Endothelial cell of umbilical vein (primary cell): ENCODE data around the gene LCT. TPM values are rescaled to one million over a fixed set of nuclear protein-coding genes. Genes with fewer than 3 reads are reported as not detected.

ENCODE experiments used
- BruUV-seq: library from RNA; stranded (reverse); fragments of 400-500 nt; replicated peaks from 2 replicates; lab custom pipeline; 2021; lab: Mats Ljungman, UMichigan
- CTCF ChIA-PET: fragments of 300-600, 350-600 bp; sonication (Branson Sonifier 250); formaldehyde crosslinking; loops from one replicate; lab custom pipeline; 2021; ENCODE audit warnings: antibody characterized with exemption, inconsistent platforms; lab: Charles Lee
- POLR2A ChIA-PET: fragments of 300-600, 350-600 bp; sonication (Branson Sonifier 250); formaldehyde crosslinking; loops from one replicate; lab custom pipeline; 2021; ENCODE audit warnings: antibody characterized with exemption, inconsistent platforms; lab: Charles Lee
- DNase-seq: peaks from one replicate; pipeline ENCODE4 v3.0.0-alpha.2; 2011; ENCODE audit warnings: low read depth, low spot score
- FAIRE-seq: peaks from 2 replicates; lab custom pipeline; 2011; peaks lifted over from hg19 to GRCh38; lab: Jason Lieb, UNC
- H2AFZ ChIP-seq: 2 replicates; pipeline ENCODE4 v1.6.0; 2012; ENCODE audit warnings: low read depth, low read length, control low read depth, inconsistent platforms
- H3K27ac ChIP-seq: 2 replicates; pipeline ENCODE4 v1.5.1; 2011; ENCODE audit warnings: low read depth, mild to moderate bottlenecking, control low read depth, low read length, moderate library complexity; ENCODE audit not compliant: insufficient read depth
- H3K27me3 ChIP-seq, 2 experiments: 2 replicates each; pipeline versions ENCODE4 v1.6.0 to v1.6.1; 2011; ENCODE audit warnings: low read length in 2 of 2, mixed read lengths in 1 of 2; ENCODE audit not compliant: control insufficient read depth in 2 of 2, insufficient read depth in 2 of 2
- H3K36me3 ChIP-seq, 2 experiments: 2 replicates in 1 of 2; 3 replicates in 1 of 2; pipeline ENCODE4 v1.5.1; 2011; ENCODE audit warnings: low read length in 2 of 2, mild to moderate bottlenecking in 1 of 2, moderate library complexity in 1 of 2; ENCODE audit not compliant: control insufficient read depth in 2 of 2, insufficient read depth in 2 of 2; ENCODE audit errors: extremely low read depth in 1 of 2
- H3K4me1 ChIP-seq: 3 replicates; pipeline ENCODE4 v1.5.1; 2011; ENCODE audit warnings: mild to moderate bottlenecking, low read length; ENCODE audit not compliant: control insufficient read depth, insufficient read depth; ENCODE audit errors: extremely low read depth
- H3K4me2 ChIP-seq: 2 replicates; pipeline ENCODE4 v1.6.1; 2011; ENCODE audit warnings: low read length, control low read depth, mixed read lengths; ENCODE audit not compliant: insufficient read depth
- H3K4me3 ChIP-seq, 3 experiments: fragments of 200-600 bp in 1 of 3; sonication (generic), shearing (Covaris generic) in 1 of 3; replicated peaks in 1 of 3; 2 replicates each; pipeline ENCODE4 v1.5.1; 2011 to 2016; ENCODE audit warnings: control low read depth in 3 of 3, low read length in 3 of 3, mild to moderate bottlenecking in 2 of 3, inconsistent platforms in 1 of 3, low read depth in 1 of 3, moderate library complexity in 1 of 3; ENCODE audit not compliant: insufficient read depth in 1 of 3
- H3K79me2 ChIP-seq: 2 replicates; pipeline ENCODE4 v1.6.0; 2012; ENCODE audit warnings: low read length, inconsistent platforms; ENCODE audit not compliant: control insufficient read depth, insufficient read depth
- H3K9ac ChIP-seq: replicated peaks from 2 replicates; pipeline ENCODE3; 2011; ENCODE audit warnings: low read length, control low read depth; ENCODE audit not compliant: insufficient read depth; ENCODE audit errors: extremely low read depth
- H3K9me1 ChIP-seq: replicated peaks from 3 replicates; pipeline ENCODE4 v1.6.0; 2011; ENCODE audit warnings: mild to moderate bottlenecking, low read length; ENCODE audit not compliant: control insufficient read depth, insufficient read depth; ENCODE audit errors: extremely low read depth
- H3K9me3 ChIP-seq: replicated peaks from 2 replicates; pipeline ENCODE4 v1.5.1; 2012; ENCODE audit warnings: low read length, inconsistent platforms; ENCODE audit not compliant: control insufficient read depth, insufficient read depth
- H4K20me1 ChIP-seq: replicated peaks from 2 replicates; pipeline ENCODE3; 2011; ENCODE audit warnings: mild to moderate bottlenecking, low read length; ENCODE audit not compliant: control insufficient read depth, insufficient read depth; ENCODE audit errors: extremely low read depth
- MYC ChIP-seq: IDR thresholded peaks from one replicate; pipeline ENCODE4 v1.6.1; 2011; ENCODE audit warnings: mild to moderate bottlenecking, low read depth, low read length
- POLR2A ChIP-seq: IDR thresholded peaks from 2 replicates; pipeline ENCODE4 v1.6.1; 2012; ENCODE audit warnings: low read depth, mild to moderate bottlenecking, control low read depth, low read length
- POLR2AphosphoS5 ChIP-seq: IDR thresholded peaks from 2 replicates; pipeline ENCODE4 v1.6.1; 2012; ENCODE audit warnings: low read depth, mild to moderate bottlenecking, control low read depth, low read length, moderate library complexity; ENCODE audit not compliant: insufficient read depth
- dilution Hi-C: fragments of 300-500 bp; cut with MboI; formaldehyde crosslinking; loops from one replicate; pipeline ENCODE4 v1.15.0; 2019; ENCODE audit warnings: low sequenced_read_pairs; ENCODE audit not compliant: extremely low pct_ligation_motif_present
- intact Hi-C: fragments of 100-400 bp; cut with micrococcal nuclease; formaldehyde crosslinking; loops from one replicate; pipeline ENCODE4 v1.10.0; 2022
- polyA plus RNA-seq, 4 experiments: library from polyadenylated mRNA; depleted of rRNA in 3 of 4; stranded (reverse) in 3 of 4; unstranded in 1 of 4; fragments of >200 nt; gene quantifications; 2 replicates each; pipeline versions ENCODE4 v1.2.1 to v1.2.3, GENCODE V29; 2011 to 2012; ENCODE audit warnings: missing spikeins in 1 of 4
- total RNA-seq: library from RNA; stranded (reverse); gene quantifications from 2 replicates; pipeline ENCODE4 v1.2.3, GENCODE V29; 2021

The LCT gene
- total and polyA plus RNA-seq, 2 donors (not counting 3 experiments of a cell fraction or from before 2014, with no cell fraction given), result 0.07 TPM; not detected in 1

- Histone ChIP-seq H3K27me3 (no peaks in the 10 kb centered on the region), H3K4me3 (no peak overlapping the region), H3K9me1 (no peaks in the 10 kb centered on the region), H2AFZ (no peak overlapping the region), H3K36me3 (peaks cover 20 to 39% of the 10 kb centered on the region in 2 experiments), H3K9me3 (no peaks in the 10 kb centered on the region), H3K79me2 (no peaks in the 10 kb centered on the region), H3K27ac (no peak overlapping the region), H3K4me2 (no peak overlapping the region), H3K4me1 (peaks cover 7% of the 10 kb centered on the region), H3K9ac (no peak overlapping the region), H4K20me1 (no peaks in the 10 kb centered on the region)
- ChIA-PET POLR2A (no interaction called here), CTCF (interaction anchor here (1.4 to 8.5 kb wide), 2 partner anchors 8 to 13 kb away, joined by 4 to 78 read pairs; no protein-coding TSS in a partner anchor)
- FAIRE-seq (no peak), DNase-seq (no peak)
- dilution Hi-C loops (no loop called here), intact Hi-C loops (no loop called here)
- TF ChIP-seq POLR2A (no peak), POLR2AphosphoS5 (no peak), MYC (no peak)
- BruUV-seq, result no TSS peak
Observed at GRCh38 chr2:135783439-135783838, 53.5 kb downstream of the LCT start.

- Histone ChIP-seq H3K27me3 (no peaks in the 10 kb centered on the region), H3K79me2 (no peaks in the 10 kb centered on the region), H3K4me2 (no peak overlapping the region), H2AFZ (no peak overlapping the region), H3K4me3 (no peak overlapping the region), H3K4me1 (peaks cover 6% of the 10 kb centered on the region), H3K36me3 (peaks cover 22 to 40% of the 10 kb centered on the region in 2 experiments), H3K9me3 (no peaks in the 10 kb centered on the region), H3K27ac (no peak overlapping the region), H4K20me1 (no peaks in the 10 kb centered on the region), H3K9ac (no peak overlapping the region), H3K9me1 (no peaks in the 10 kb centered on the region)
- POLR2A ChIA-PET, result no interaction called here
- CTCF ChIA-PET, result interaction anchor here (1.4 to 8.5 kb wide), 2 partner anchors 9 to 14 kb away, joined by 4 to 78 read pairs; no protein-coding TSS in a partner anchor
- intact Hi-C loops (no loop called here), dilution Hi-C loops (no loop called here)
- DNase-seq (no peak), FAIRE-seq (no peak)
- BruUV-seq, result no TSS peak
- TF ChIP-seq POLR2A, result no peak
Observed at GRCh38 chr2:135782231-135782630, 54.8 kb downstream of the LCT start.
